CD4-positive, alpha-beta T cell (primary cell): ENCODE results near the gene FBXW4. TPM values are rescaled to one million over a fixed set of nuclear protein-coding genes. Genes with fewer than 3 reads are reported as not detected.

Experiments used
- ATAC-seq: fragments of 200-7000 bp; cut with Tn5 transposase; one replicate; pipeline ENCODE4 v1.10.0; 2022; ENCODE audit warnings: mild to moderate bottlenecking; ENCODE audit not compliant: poor library complexity
- CTCF ChIA-PET: fragments of 350-600 bp; sonication (Branson Sonifier 250); formaldehyde crosslinking; loops from one replicate; lab custom pipeline; 2021; ENCODE audit warnings: antibody characterized with exemption, inconsistent platforms; lab: Charles Lee
- POLR2A ChIA-PET: fragments of 350-600 bp; sonication (Branson Sonifier 250); formaldehyde crosslinking; loops from one replicate; lab custom pipeline; 2021; ENCODE audit warnings: antibody characterized with exemption, inconsistent platforms; lab: Charles Lee
- DNase-seq, 14 experiments: peaks; one replicate each; pipeline ENCODE4 v3.0.0-alpha.2; 2013 to 2020; ENCODE audit warnings: mixed read lengths in 2 of 14
- H3K27ac ChIP-seq, 2 donors: one replicate each; pipeline versions ENCODE4 v1.5.1 to v1.7.0; 2013; ENCODE audit warnings: low read length in 2 of 2, low read depth in 1 of 2, mild to moderate bottlenecking in 1 of 2
- H3K27me3 ChIP-seq, 2 experiments: 1 replicate in 1 of 2; 2 replicates in 1 of 2; pipeline versions ENCODE4 v1.6.1 to v1.7.0; 2013; ENCODE audit warnings: low read length in 2 of 2, control low read depth in 1 of 2, mild to moderate bottlenecking in 1 of 2, moderate library complexity in 1 of 2; ENCODE audit not compliant: insufficient read depth in 2 of 2, control insufficient read depth in 1 of 2
- H3K36me3 ChIP-seq: one replicate; pipeline ENCODE4 v1.6.1; 2013; ENCODE audit warnings: low read length, control low read depth; ENCODE audit not compliant: insufficient read depth
- H3K4me1 ChIP-seq: one replicate; pipeline ENCODE4 v1.6.1; 2013; ENCODE audit warnings: low read length, control low read depth; ENCODE audit not compliant: insufficient read depth
- H3K4me3 ChIP-seq: one replicate; pipeline ENCODE4 v1.5.1; 2013; ENCODE audit warnings: mild to moderate bottlenecking, low read length, moderate library complexity
- H3K9me3 ChIP-seq, 2 experiments: 1 replicate in 1 of 2; 2 replicates in 1 of 2; pipeline versions ENCODE4 v1.6.1 to v1.7.0; 2013; ENCODE audit warnings: low read length in 2 of 2, mild to moderate bottlenecking in 2 of 2, control low read depth in 1 of 2, moderate library complexity in 1 of 2; ENCODE audit not compliant: control insufficient read depth in 1 of 2, insufficient read depth in 1 of 2
- H3K27ac Mint-ChIP-seq: one replicate; pipeline ENCODE4 v1.8.0; 2020; ENCODE audit warnings: mixed read lengths
- H3K27me3 Mint-ChIP-seq: one replicate; pipeline ENCODE4 v1.8.0; 2021; ENCODE audit warnings: mixed read lengths
- H3K36me3 Mint-ChIP-seq: one replicate; pipeline ENCODE4 v1.8.0; 2021; ENCODE audit warnings: low read depth, mixed read lengths
- H3K4me1 Mint-ChIP-seq: one replicate; pipeline ENCODE4 v1.8.0; 2021; ENCODE audit warnings: low read depth, mixed read lengths
- H3K4me3 Mint-ChIP-seq: one replicate; pipeline ENCODE4 v1.8.0; 2020; ENCODE audit warnings: mild to moderate bottlenecking, mixed read lengths
- H3K9me3 Mint-ChIP-seq: one replicate; pipeline ENCODE4 v1.8.0; 2020; ENCODE audit warnings: mixed read lengths
- intact Hi-C, 2 experiments: fragments of 100-400 bp; cut with DNase I in 1 of 2; cut with micrococcal nuclease in 1 of 2; formaldehyde crosslinking; loops; one replicate each; pipeline versions ENCODE4 v1.15.1 to v1.9.0; 2023 to 2025; cut with DNase I, micrococcal nuclease
- total RNA-seq, 174 experiments: library from RNA in 2 of 174; stranded (reverse) in 2 of 174; gene quantifications; one replicate each; pipeline ENCODE4 v1.2.3 and lab custom pipeline; 2021 to 2026
- TF ChIP-seq, protein P1 (sequence below): fragments of 200-600 bp; IDR thresholded peaks from one replicate; pipeline ENCODE4 v1.8.0; 2022; ENCODE audit warnings: antibody characterized with exemption, mild to moderate bottlenecking

The FBXW4 gene
- total RNA-seq, 2 experiments from 2014 or later = 69.7 to 76.4 TPM

DNA sequence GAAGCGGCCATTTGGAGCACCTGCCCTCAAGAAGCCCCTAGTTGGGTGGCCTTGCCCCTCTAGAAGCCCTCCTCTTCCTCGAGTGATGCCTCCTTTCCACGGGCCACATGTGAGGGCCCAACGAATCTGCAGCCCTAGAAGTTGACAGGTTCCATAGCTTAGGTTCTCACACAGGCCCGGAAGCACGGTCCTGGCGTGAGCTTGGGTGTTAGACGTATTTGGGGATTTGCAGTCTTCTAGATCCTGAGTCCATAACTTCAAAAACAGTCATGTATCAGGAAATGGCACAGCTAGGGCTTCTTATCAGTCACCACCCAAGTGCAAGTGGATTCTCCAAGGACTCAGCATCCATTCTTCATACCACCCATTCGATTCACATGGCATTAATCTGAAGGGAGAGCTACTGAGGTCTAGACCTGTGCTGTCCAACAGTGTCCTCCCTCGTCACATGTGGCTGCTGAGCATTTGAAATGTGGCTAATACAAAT, 477 bp upstream of the FBXW4 start:
- Mint-ChIP-seq H3K36me3 (peaks cover 19% of the 10 kb centered on the region), H3K4me1 (peaks cover 44% of the 10 kb centered on the region), H3K9me3 (no peaks in the 10 kb centered on the region), H3K27ac (peak overlapping the region; percentile 98), H3K27me3 (no peaks in the 10 kb centered on the region), H3K4me3 (peak overlapping the region; percentile 92)
- ATAC-seq (no peak), DNase-seq (no peak)
- Histone ChIP-seq H3K27ac (peak overlapping the region; percentile 76 to 96), H3K4me3 (peak overlapping the region; percentile 88), H3K4me1 (peaks cover 23% of the 10 kb centered on the region), H3K36me3 (no peaks in the 10 kb centered on the region), H3K9me3 (no peaks in the 10 kb centered on the region), H3K27me3 (no peaks in the 10 kb centered on the region)
- TF ChIP-seq, protein P1, sequence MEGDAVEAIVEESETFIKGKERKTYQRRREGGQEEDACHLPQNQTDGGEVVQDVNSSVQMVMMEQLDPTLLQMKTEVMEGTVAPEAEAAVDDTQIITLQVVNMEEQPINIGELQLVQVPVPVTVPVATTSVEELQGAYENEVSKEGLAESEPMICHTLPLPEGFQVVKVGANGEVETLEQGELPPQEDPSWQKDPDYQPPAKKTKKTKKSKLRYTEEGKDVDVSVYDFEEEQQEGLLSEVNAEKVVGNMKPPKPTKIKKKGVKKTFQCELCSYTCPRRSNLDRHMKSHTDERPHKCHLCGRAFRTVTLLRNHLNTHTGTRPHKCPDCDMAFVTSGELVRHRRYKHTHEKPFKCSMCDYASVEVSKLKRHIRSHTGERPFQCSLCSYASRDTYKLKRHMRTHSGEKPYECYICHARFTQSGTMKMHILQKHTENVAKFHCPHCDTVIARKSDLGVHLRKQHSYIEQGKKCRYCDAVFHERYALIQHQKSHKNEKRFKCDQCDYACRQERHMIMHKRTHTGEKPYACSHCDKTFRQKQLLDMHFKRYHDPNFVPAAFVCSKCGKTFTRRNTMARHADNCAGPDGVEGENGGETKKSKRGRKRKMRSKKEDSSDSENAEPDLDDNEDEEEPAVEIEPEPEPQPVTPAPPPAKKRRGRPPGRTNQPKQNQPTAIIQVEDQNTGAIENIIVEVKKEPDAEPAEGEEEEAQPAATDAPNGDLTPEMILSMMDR = no peak
- POLR2A ChIA-PET = interaction anchor here (0.8 to 1.4 kb wide), 2 partner anchors 10 to 107 kb away, joined by 3 to 5 read pairs; partner anchors contain the start of genes DPCD and POLL
- intact Hi-C loops = loop anchor here in 1 of 2 experiments (10.0 kb wide), 2 partner anchors 119 to 1669 kb away; partner anchors contain the start of genes OGA and TAF5
- CTCF ChIA-PET = interaction anchor here (0.7 kb wide), 1 partner anchor 12 kb away, joined by 3 read pairs; no protein-coding TSS in a partner anchor

DNA sequence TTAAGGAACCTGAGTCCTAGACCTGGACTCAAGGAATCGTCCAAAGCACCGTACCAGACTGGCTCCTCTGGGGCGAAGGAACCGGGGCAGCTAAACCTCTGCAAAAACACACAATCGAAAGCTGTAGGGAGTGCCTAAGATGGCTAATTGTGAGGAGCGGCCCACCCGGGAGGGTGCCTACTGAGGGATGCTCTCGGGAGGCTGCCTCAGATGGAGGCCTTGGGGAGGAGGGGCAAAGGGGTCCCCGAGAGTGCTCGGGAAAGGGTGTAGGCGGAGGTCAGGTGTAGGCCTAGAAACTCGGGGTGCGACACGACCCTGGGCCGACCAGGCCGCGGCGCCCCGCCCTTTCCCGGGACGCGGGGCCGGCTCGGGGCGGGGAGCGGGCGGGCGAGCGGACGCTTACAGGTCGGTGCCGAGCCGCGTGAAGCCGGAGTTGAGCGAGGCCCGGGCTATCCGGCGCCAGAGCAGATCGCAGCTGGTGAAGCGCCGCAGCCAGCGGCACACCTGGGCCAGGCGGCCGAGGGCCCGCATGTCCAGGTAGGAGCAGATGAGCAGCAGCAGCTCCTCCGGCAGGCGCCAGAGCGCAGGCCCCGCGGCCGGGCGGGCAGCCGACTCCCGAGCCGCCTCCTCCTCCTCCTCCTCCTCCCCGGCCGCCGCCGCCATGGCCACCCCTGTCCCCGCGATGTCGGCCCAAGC, 844 bp downstream of the FBXW4 start:
- Mint-ChIP-seq H3K4me3 (peak overlapping the region; percentile 99), H3K9me3 (no peaks in the 10 kb centered on the region), H3K27ac (peak overlapping the region; percentile 98), H3K36me3 (peaks cover 19% of the 10 kb centered on the region), H3K27me3 (no peaks in the 10 kb centered on the region), H3K4me1 (peaks cover 57% of the 10 kb centered on the region)
- ChIA-PET CTCF (no interaction called here), POLR2A (interaction anchor here (0.5 to 1.9 kb wide), 8 partner anchors 8 to 428 kb away, joined by 3 to 5 read pairs (median 4); partner anchors contain the start of genes NPM3 and OGA)
- Histone ChIP-seq H3K27me3 (no peaks in the 10 kb centered on the region), H3K9me3 (no peaks in the 10 kb centered on the region), H3K4me1 (peaks cover 23% of the 10 kb centered on the region), H3K27ac (peak overlapping the region; percentile 96 to 97), H3K36me3 (no peaks in the 10 kb centered on the region), H3K4me3 (peak overlapping the region; percentile 88)
- intact Hi-C loops = loop anchor here in 1 of 2 experiments (5.0 to 10.0 kb wide), 4 partner anchors 88 to 1671 kb away; partner anchors contain the start of genes DPCD, NPM3, OGA and POLL
- TF ChIP-seq, protein P1 = no peak
- ATAC-seq (peak; percentile 58), DNase-seq (peak; percentile 46 to 83 (median 63))

GRCh38 chr10:101693651-101693977, 1.4 kb downstream of the FBXW4 start:
- Histone ChIP-seq H3K36me3 (no peaks in the 10 kb centered on the region), H3K27me3 (no peaks in the 10 kb centered on the region), H3K9me3 (no peaks in the 10 kb centered on the region), H3K4me1 (peaks cover 23% of the 10 kb centered on the region), H3K27ac (peak overlapping the region; percentile 96 to 97), H3K4me3 (peak overlapping the region; percentile 88)
- peak overlapping the region; percentile 99 for H3K4me3 Mint-ChIP-seq
- peaks cover 24% of the 10 kb centered on the region for H3K36me3 Mint-ChIP-seq
- intact Hi-C loops = loop anchor here in 1 of 2 experiments (5.0 to 10.0 kb wide), 4 partner anchors 89 to 1671 kb away; partner anchors contain the start of genes DPCD, NPM3, OGA and POLL
- ATAC-seq (peak; percentile 22), DNase-seq (peak in 5 of 14 experiments; percentile 3 to 51 (median 18))
- TF ChIP-seq, protein P1 = no peak
- no peaks in the 10 kb centered on the region for H3K9me3 Mint-ChIP-seq
- ChIA-PET CTCF (no interaction called here), POLR2A (interaction anchor here (1.0 to 1.9 kb wide), 7 partner anchors 9 to 428 kb away, joined by 3 to 5 read pairs (median 4); partner anchors contain the start of genes NPM3 and OGA)
- no peaks in the 10 kb centered on the region for H3K27me3 Mint-ChIP-seq
- peak overlapping the region; percentile 98 for H3K27ac Mint-ChIP-seq
- H3K4me1 Mint-ChIP-seq = peaks cover 62% of the 10 kb centered on the region
